Mononuclear cell (primary cell): ENCODE measurements around the gene KLF8. TPM values are rescaled to one million over a fixed set of nuclear protein-coding genes. Genes with fewer than 3 reads are reported as not detected.
"Not testable (repeated sequence)": the region's sequence is repeated elsewhere in the genome, so short reads cannot be mapped to it uniquely, and the experiment has no call there.

Experiments
- H3K27me3 ChIP-seq: 2 replicates; pipeline ENCODE4 v1.6.0; 2011; ENCODE audit warnings: low read length, control low read depth; ENCODE audit not compliant: insufficient read depth
- H3K4me1 ChIP-seq: 2 replicates; pipeline ENCODE4 v1.5.1; 2011; ENCODE audit warnings: mild to moderate bottlenecking, low read length, control low read depth; ENCODE audit not compliant: insufficient read depth
- H3K4me3 ChIP-seq: 2 replicates; pipeline ENCODE4 v1.5.1; 2011; ENCODE audit warnings: mild to moderate bottlenecking, low read length, moderate library complexity
- H3K9me3 ChIP-seq: 2 replicates; pipeline ENCODE4 v1.5.1; 2011; ENCODE audit warnings: low read depth, mild to moderate bottlenecking, control low read depth, low read length
- total RNA-seq: library from RNA; depleted of rRNA; stranded (reverse); fragments of >200 nt; gene quantifications from one replicate; pipeline ENCODE4 v1.2.3, GENCODE V29; 2012

Gene KLF8
- 3.0 TPM for total RNA-seq

DNA sequence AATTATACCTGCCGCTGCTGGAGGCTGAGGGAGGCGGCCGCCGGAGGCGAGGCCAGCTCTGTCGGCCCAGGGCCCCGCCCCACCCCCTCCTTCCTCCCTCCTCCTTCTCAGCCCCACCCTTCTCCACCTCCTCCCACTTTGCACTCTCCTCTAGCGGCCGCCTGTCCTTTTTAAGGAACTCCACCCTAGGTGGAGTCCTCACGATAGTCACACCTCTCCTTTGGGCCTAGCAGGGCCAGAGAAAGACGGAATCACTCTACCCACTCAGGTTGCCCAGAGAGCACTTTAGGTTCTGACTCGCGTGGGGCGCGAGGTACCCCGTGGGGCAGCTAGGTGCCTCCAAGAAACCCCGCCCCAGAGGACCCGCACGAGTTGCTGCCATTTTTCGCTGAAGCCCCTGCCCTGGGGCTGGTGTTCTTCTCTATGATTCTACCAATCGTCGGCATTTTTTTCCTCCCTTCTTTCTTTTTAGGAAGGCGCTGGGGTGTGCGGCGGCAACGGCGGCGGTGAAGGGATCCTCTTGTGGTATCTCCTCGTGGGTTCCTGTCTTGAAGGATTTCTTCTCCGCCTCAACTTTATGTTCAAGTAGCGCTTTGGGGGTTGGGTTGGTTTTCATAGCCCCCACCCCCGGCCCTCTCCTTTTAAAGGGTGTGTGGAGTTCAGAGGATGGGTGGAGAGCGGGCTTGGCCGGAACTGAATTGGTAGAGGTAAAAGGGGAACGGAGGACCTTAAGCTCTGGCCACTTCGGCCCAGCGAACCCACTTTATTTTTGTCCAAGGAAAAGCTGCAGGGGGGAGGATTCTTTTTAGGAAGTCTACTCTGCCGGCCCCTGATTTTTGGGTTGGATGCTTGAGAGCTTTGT lies at the start of gene KLF8:
TSS of gene KLF8 (plus strand) at position 136 of the 862 bp plus-strand sequence. CDS start 979 bp downstream, outside the sequence.
- Histone ChIP-seq H3K4me3 (peak within 1 kb of the TSS; percentile 38), H3K9me3 (no peaks in the 10 kb centered on the region), H3K4me1 (peaks cover 5% of the 10 kb centered on the region), H3K27me3 (no peaks in the 10 kb centered on the region)

DNA sequence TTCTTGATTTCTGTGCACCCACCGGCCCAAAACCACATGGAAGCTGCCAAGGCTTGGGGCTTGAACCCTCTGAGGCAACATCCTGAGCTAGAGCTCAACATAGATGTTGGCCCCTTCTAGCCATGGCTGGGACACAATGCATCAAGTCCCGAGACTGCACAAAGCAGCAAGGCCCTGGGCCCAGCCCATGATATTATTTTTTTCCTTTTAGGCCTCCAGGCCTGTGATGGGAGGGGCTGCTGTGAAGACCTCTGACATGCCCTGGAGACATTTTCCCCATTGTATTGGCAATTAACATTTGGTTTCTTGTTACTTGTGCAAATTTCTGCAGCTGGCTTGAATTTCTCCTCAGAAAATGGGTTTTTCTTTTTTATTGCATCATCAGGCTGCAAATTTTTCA lies 25.2 kb upstream of the KLF8 start:
- not testable (repeated sequence) for H3K4me1 ChIP-seq, H3K9me3 ChIP-seq, H3K4me3 ChIP-seq, H3K27me3 ChIP-seq

DNA sequence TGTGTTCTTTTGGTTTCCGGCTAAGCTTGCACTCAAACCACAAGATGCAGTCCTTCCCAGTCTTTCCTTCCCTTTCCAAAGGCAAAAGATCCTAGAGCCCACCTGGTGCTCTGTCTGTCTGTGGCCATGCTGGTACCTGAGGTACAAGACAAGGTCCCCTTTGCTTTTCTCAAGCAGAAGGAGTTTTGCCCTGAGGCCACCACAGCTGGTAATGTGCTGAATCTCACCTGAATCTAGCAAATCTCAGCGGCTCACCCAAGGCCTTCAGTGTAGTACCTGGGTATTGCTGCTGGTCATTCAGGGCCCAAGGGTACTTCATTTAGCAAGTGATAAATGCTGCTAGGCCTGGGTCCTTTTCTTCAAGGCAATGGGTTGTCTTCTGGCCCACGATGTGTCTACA lies 20.5 kb upstream of the KLF8 start:
- Histone ChIP-seq H3K4me1 (no peaks in the 10 kb centered on the region), H3K9me3 (no peaks in the 10 kb centered on the region), H3K27me3 (no peaks in the 10 kb centered on the region), H3K4me3 (no peak overlapping the region)

DNA sequence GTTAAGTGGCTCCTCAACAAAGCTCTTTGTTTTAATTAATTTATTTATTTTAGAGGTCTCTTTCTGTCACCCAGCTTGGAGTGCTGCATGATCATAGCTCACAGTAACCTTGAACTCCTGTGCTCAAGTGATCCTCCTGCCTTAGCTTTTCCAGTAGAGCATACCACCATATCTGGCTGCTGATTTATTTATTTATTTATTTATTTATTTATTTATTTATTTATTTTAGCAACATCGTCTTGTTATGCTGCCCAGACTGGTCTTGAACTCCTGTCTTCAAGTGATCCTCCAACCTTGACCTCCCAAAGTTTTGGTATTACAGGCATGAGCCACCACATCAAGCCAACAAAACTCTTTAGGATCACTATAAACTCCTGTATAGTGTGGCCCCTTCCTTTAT lies 15.8 kb upstream of the KLF8 start:
- Histone ChIP-seq H3K4me3 (no peak overlapping the region), H3K9me3 (no peaks in the 10 kb centered on the region), H3K4me1 (no peaks in the 10 kb centered on the region), H3K27me3 (no peaks in the 10 kb centered on the region)

DNA sequence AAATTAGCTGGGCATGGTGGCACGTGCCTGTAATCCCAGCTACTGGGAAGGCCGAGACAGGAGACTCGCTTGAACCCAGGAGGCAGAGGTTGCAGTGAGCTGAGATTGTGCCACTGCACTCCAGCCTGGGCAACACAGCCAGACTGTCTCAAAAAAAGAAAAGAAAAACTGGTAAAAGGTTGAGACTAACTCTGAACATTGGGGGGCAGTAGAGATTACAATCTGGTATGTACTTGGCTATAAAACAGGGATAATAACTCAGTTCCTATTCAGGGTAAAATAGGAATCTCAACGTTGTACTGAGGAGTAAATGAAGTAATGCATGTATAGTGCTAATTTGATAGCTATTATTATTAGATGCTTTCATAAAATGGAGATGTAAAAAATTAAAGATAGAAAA lies 12.5 kb upstream of the KLF8 start:
- Histone ChIP-seq H3K4me1 (no peaks in the 10 kb centered on the region), H3K27me3 (no peaks in the 10 kb centered on the region), H3K4me3 (no peak overlapping the region), H3K9me3 (no peaks in the 10 kb centered on the region)

DNA sequence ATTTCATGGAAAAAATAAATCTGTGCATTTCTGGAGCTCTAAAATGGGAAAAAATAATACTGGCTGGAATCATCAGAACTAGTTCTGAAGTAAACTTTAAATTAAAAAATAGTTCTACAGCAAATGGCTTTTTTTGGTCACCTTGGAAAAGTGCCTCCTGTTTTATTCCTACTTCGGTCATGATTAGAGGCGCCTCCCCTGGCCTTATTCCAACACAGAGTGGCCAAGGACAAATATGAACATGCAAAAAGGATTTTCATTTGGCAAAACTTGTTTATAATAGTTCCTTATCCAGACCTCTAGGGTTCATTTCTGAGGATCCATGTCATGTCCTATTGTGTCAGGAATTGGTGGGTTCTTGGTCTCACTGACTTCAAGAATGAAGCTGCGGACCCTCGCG lies 11.1 kb upstream of the KLF8 start:
- Histone ChIP-seq H3K4me1 (no peaks in the 10 kb centered on the region), H3K27me3 (no peaks in the 10 kb centered on the region), H3K4me3 (no peak overlapping the region), H3K9me3 (no peaks in the 10 kb centered on the region)

DNA sequence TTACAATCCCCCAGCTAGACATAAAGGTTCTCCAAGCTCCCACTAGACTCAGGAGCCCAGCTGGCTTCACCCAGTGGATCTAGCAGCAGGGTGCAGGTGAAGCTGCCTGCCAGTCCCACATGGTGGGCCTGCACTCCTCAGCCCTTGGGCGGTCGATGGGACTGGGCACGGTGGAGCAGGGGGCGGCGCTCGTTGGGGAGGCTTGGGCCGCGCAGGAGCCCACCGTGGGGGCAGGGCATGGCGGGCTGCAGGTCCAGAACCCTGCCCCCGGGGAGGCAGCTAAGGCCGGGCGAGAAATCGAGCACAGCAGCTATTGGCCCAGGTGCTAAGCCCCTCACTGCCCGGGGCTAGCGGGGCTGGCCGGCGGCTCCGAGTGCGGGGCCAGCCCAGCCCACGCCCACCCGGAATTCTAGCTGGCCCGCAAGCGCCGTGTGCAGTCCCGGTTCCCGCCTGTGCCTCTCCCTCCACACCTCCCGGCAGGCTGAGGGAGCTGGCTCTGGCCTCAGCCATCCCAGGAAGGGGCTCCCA lies 9.6 kb upstream of the KLF8 start:
- no peaks in the 10 kb centered on the region for H3K9me3 ChIP-seq
- H3K4me3 ChIP-seq = no peak overlapping the region
- no peaks in the 10 kb centered on the region for H3K4me1 ChIP-seq
- no peaks in the 10 kb centered on the region for H3K27me3 ChIP-seq

DNA sequence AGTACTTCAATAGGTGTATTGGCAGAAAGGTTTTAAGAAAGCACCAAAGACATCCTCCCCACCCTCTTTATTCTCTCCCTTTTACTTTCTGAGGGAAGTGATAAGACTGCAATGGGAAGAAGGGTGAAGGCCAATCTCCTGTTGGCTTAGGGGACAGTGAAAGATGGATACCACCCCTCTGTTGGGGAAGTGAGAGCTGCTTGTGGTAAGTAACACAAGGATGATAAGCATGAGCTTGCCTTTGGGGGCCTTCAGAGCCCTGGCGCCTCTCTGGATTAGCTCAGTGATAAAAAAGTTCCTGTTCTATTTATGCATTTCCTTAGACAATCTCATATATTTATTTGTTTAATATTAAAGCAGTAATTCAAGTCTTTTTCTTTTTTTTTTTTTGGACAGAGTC lies 5.2 kb upstream of the KLF8 start:
- no peaks in the 10 kb centered on the region for H3K9me3 ChIP-seq
- H3K27me3 ChIP-seq = no peaks in the 10 kb centered on the region
- no peak overlapping the region for H3K4me3 ChIP-seq
- H3K4me1 ChIP-seq = no peaks in the 10 kb centered on the region

DNA sequence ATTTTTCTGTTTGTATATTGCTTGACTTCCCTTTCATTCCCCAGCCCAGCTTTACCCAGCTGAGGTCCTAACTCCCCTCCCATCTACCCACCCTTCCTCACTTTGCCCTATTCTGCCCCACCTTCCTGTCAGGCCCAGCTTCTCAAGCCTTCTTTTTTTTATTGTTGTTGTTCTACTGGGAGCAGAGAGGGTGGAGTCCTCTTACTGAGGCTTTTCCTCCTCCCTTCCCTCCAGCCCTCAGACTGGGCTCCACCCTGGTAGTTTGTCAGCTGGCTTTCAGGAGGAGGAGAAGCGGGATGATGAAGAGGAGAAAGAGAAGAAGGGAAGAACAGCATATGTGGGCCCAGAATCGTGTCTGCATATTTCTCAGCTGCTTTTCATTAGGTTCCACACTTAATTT lies 3.2 kb upstream of the KLF8 start:
- Histone ChIP-seq H3K4me3 (no peak overlapping the region), H3K9me3 (no peaks in the 10 kb centered on the region), H3K4me1 (peaks cover 5% of the 10 kb centered on the region), H3K27me3 (no peaks in the 10 kb centered on the region)

DNA sequence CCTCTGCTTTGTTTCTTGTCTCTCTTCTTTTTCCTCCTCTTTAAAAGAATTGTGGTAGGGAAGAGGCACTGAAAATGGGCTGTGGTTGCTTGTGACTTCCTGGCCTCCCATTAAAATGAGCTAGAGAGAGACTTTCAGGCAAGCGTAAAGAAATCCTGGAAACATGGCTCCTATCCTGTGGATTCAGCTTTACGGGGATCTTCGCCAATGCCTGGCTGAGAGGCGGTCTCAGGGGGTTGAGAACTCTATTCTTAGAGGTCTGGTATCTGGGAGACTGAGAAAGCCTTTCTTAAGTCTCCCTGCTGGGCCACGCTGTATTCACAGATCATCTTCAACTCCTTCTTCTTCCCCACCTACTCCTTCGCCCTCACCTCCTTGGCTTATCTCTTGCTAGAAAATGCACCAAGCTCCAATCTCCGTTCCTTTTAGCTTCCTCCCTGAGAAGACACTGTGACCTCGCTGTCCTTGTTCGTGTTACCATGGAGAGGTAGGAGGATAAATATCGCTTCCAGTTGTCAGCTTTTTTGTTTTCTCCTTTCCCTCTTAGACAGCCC lies 542 bp upstream of the KLF8 start:
- no peak overlapping the region for H3K4me3 ChIP-seq
- peaks cover 5% of the 10 kb centered on the region for H3K4me1 ChIP-seq
- no peaks in the 10 kb centered on the region for H3K9me3 ChIP-seq
- no peaks in the 10 kb centered on the region for H3K27me3 ChIP-seq

DNA sequence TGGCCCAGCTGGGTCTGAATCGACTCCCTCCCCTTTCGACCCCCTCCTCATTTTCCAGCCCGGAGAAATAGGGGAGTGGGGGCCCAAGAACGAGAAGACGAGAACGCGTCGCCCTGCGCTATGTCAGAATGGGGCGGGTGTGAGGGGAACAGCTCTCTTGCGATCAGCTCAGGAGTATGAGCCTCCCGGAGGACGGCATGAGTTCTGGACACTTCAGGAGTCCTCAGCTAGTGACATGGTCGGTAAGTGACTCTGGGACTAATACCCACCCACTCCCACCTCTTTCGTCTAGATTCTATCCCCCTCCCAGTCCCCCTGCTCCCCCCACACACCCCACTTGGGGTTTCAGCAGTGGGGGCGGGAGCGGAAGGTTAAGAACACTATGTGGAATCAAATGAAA lies 944 bp downstream of the KLF8 start:
- peaks cover 5% of the 10 kb centered on the region for H3K4me1 ChIP-seq
- H3K27me3 ChIP-seq = no peaks in the 10 kb centered on the region
- peak overlapping the region; percentile 38 for H3K4me3 ChIP-seq

DNA sequence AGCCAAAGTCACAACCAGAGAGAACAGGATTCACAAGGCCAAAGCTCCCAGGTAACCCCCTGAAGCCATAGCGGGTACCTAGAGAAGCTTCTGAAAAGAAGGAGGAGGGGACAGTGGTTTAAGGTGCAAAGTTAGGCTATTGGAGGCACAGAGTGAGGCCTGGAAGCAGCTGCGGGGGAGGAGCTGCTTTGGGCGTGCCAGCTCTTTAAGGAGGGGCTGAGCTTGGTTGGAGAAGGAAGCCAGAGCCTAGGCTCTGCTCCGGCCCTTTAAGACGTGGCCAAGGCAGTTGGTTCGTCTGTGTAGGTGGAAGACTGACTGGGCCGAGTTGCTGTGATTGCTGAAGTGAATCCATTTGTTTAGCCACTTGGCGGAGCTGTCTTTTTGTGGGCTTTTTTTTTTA lies 1.5 kb downstream of the KLF8 start:
- Histone ChIP-seq H3K4me1 (peaks cover 5% of the 10 kb centered on the region), H3K4me3 (no peak overlapping the region), H3K27me3 (no peaks in the 10 kb centered on the region), H3K9me3 (no peaks in the 10 kb centered on the region)

More for the DNA sequence above, 944 bp downstream of the KLF8 start:
- no peaks in the 10 kb centered on the region for H3K9me3 ChIP-seq

DNA sequence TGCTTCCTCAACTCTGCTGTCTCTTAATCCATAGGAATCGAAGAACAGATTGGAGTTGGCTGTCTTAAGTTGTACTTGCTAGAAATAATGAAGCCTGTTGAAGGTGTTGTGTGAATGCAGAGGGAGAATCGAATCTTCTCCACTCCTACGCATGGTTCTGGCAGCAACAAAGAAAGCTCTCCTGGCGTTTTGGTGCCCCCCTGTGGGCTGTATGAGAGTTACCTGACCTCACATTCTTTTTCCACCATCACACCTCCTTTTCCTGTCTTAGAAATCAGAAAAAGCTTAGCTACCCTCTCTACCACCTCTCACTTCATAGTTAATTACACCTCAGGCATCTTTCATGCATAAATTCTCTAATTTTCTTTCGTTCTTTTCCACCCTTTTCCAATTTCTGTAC lies 16.3 kb downstream of the KLF8 start:
- peaks cover 3% of the 10 kb centered on the region for H3K4me1 ChIP-seq
- no peak overlapping the region for H3K4me3 ChIP-seq
- no peaks in the 10 kb centered on the region for H3K27me3 ChIP-seq
- no peaks in the 10 kb centered on the region for H3K9me3 ChIP-seq

DNA sequence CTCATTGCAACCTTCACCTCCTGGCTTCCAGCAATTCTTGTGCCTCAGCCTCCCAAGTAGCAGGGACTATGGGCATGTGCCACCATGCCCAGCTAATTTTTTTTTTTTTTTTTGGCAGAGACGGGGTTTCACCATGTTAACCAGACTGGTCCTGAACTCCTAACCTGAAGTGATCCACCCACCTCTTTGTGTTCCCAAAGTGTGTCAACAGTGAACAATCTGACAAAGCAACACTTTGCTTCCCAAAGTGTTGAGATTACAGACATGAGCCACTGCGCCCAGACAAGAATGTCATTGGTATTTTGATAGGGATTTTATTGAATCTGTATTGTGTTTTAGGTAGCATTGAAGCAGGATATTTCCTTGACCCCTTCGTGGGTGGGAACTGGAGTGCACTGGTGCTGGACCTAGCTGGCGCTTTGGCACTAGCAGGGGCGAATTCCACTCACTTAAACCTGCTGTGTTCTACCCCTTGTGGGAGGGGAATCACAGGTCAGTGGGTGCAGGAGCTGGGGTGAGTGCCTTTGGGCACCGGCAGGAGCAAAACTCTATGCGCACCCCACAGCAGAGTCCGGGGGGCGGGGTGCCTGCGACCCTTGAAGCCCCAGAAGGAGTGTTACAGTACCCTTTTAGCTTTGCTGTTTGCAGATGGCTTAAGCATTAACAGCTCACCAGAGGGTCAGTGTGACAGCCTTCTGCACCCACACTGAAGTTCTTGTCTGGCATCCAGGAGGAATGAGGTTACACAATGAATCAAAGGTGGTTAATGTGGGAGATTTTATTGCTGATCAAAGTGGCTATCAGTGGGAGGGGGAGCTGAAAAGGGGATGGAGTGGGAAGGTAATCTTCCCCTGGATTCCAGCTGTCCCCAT lies 21.9 kb downstream of the KLF8 start:
- Histone ChIP-seq H3K27me3 (no peaks in the 10 kb centered on the region), H3K4me1 (no peaks in the 10 kb centered on the region), H3K9me3 (no peaks in the 10 kb centered on the region), H3K4me3 (no peak overlapping the region)

DNA sequence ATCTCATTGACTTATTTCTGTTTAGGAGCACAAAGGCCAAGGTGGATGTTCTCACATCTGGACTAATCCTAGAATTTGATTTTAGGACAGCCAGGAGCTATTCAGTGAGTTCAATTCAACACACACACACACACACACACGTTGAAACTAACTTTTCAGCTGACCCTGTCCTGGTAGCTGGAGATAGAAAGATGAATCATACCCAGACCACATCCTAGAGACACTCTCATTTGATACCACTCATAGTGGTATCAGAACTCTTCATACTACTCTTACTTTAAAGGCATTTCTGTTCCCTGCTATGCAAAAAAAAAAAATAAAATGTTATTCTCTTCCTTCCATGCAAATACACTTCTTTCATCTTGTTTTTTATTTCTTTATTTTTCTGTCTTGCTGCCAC lies 36.7 kb downstream of the KLF8 start:
- no peaks in the 10 kb centered on the region for H3K4me1 ChIP-seq
- no peak overlapping the region for H3K4me3 ChIP-seq
- no peaks in the 10 kb centered on the region for H3K27me3 ChIP-seq
- H3K9me3 ChIP-seq = no peaks in the 10 kb centered on the region
